ENCODE measurements around the gene NALCN.

DNA sequence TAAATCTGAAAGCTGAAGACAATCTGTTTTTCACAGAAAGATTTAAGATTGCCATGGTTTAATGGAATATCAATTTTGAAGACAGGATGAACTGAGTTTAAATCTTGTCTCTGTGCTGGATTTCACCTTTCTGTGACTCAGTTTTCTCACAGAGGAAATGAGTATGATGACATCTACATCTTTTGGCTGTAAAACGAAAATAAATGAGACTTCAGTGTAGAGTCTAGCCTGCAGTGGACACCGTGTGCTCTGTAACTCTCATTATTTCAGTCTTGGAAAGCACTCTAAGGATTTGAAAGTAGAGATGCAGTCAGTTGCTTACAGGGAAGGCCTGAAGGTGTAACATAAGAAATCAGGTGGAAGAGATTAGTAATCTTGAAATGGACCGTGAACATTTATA is 150.4 kb downstream of the NALCN start:
- TF ChIP-seq, protein P1, sequence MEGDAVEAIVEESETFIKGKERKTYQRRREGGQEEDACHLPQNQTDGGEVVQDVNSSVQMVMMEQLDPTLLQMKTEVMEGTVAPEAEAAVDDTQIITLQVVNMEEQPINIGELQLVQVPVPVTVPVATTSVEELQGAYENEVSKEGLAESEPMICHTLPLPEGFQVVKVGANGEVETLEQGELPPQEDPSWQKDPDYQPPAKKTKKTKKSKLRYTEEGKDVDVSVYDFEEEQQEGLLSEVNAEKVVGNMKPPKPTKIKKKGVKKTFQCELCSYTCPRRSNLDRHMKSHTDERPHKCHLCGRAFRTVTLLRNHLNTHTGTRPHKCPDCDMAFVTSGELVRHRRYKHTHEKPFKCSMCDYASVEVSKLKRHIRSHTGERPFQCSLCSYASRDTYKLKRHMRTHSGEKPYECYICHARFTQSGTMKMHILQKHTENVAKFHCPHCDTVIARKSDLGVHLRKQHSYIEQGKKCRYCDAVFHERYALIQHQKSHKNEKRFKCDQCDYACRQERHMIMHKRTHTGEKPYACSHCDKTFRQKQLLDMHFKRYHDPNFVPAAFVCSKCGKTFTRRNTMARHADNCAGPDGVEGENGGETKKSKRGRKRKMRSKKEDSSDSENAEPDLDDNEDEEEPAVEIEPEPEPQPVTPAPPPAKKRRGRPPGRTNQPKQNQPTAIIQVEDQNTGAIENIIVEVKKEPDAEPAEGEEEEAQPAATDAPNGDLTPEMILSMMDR (IDR thresholded peaks at IDR 0.05): no peak
- no peak for TF ChIP-seq POLR2A (IDR thresholded peaks at IDR 0.05)
- TF ChIP-seq POLR2AphosphoS5 (IDR thresholded peaks at IDR 0.05): no peak

Data from prostate gland (tissue), 2 donors.